SU-DHL-6 (cell line): ENCODE data around the gene LHX6.

Experiments used
- H2AFZ ChIP-seq: fragments of 200-600 bp; sonication (generic); 2 replicates; pipeline ENCODE4 v1.6.1; 2014; ENCODE audit warnings: low read depth, mild to moderate bottlenecking, moderate library complexity, mixed read lengths, antibody characterized with exemption, low read length; ENCODE audit not compliant: severe bottlenecking
- H3F3A ChIP-seq: fragments of 200-600 bp; shearing (Covaris generic); 2 replicates; pipeline ENCODE4 v1.6.0; 2016; ENCODE audit warnings: antibody characterized with exemption, mild to moderate bottlenecking; ENCODE audit not compliant: insufficient read depth
- H3K27ac ChIP-seq: fragments of 200-600 bp; sonication (generic); 2 replicates; pipeline ENCODE4 v1.5.1; 2016; ENCODE audit warnings: low read depth, mild to moderate bottlenecking, low read length, moderate library complexity, mixed read lengths
- H3K27me3 ChIP-seq: fragments of 200-600 bp; sonication (generic), shearing (Covaris generic); 2 replicates; pipeline ENCODE4 v1.6.0; 2014; ENCODE audit warnings: mild to moderate bottlenecking, low read length
- H3K36me3 ChIP-seq: fragments of 200-600 bp; sonication (generic); 2 replicates; pipeline ENCODE4 v1.6.1; 2014; ENCODE audit warnings: mild to moderate bottlenecking, low read length, mixed read lengths
- H3K4me2 ChIP-seq: fragments of 300-600, 200-600 bp; shearing (Covaris generic), sonication (generic); 2 replicates; pipeline ENCODE4 v1.6.0; 2014; ENCODE audit warnings: low read length, low read depth, mild to moderate bottlenecking; ENCODE audit not compliant: poor library complexity, severe bottlenecking
- H3K4me3 ChIP-seq: fragments of 200-600 bp; sonication (generic); 2 replicates; pipeline ENCODE4 v1.5.1; 2014; ENCODE audit warnings: antibody characterized with exemption, low read length, mild to moderate bottlenecking, mixed read lengths; ENCODE audit not compliant: insufficient read depth, poor library complexity, severe bottlenecking
- H3K79me2 ChIP-seq: fragments of 200-600 bp; sonication (generic); 2 replicates; pipeline ENCODE4 v1.6.1; 2014; ENCODE audit warnings: mild to moderate bottlenecking, low read length, moderate library complexity; ENCODE audit not compliant: insufficient read depth
- H3K9ac ChIP-seq: fragments of 200-600 bp; sonication (generic); 2 replicates; pipeline ENCODE4 v1.7.0; 2014; ENCODE audit warnings: mild to moderate bottlenecking, low read length
- H3K9me2 ChIP-seq: fragments of 200-600 bp; sonication (generic); replicated peaks from 2 replicates; pipeline ENCODE4 v1.6.1; 2014; ENCODE audit warnings: low read length; ENCODE audit not compliant: insufficient read depth
- H3K9me3 ChIP-seq: fragments of 200-600 bp; sonication (generic); 2 replicates; pipeline ENCODE4 v1.6.1; 2014; ENCODE audit warnings: low read length, mixed read lengths; ENCODE audit not compliant: insufficient read depth
- H4K20me1 ChIP-seq: fragments of 200-600 bp; sonication (generic); 2 replicates; pipeline ENCODE4 v1.6.1; 2014; ENCODE audit warnings: low read depth, mild to moderate bottlenecking, antibody characterized with exemption, low read length, moderate library complexity, mixed read lengths
- CTCF ChIP-seq: fragments of 200-600 bp; sonication (generic); IDR thresholded peaks from one replicate; pipeline ENCODE4 v1.5.1; 2017; ENCODE audit warnings: antibody characterized with exemption, mild to moderate bottlenecking, low read length, moderate library complexity; ENCODE audit not compliant: insufficient read depth, poor library complexity, severe bottlenecking
- EZH2phosphoT487 ChIP-seq: fragments of 200-600 bp; sonication (generic), shearing (Covaris generic); conservative IDR thresholded peaks from 2 replicates; pipeline ENCODE4 v1.6.1; 2018; ENCODE audit warnings: mild to moderate bottlenecking, antibody characterized with exemption, low read length, moderate library complexity, mixed read lengths

Gene LHX6

GRCh38 chr9:122207096-122207495 is 21.7 kb downstream of the LHX6 start:
- H3K36me3 ChIP-seq = no peaks in the 10 kb centered on the region
- no peaks in the 10 kb centered on the region for H3K27me3 ChIP-seq
- no peak overlapping the region for H2AFZ ChIP-seq
- no peak overlapping the region for H3K4me3 ChIP-seq
- H3K9ac ChIP-seq = no peak overlapping the region
- TF ChIP-seq EZH2phosphoT487 (no peak), CTCF (no peak)
- H3K4me2 ChIP-seq = no peak overlapping the region
- no peaks in the 10 kb centered on the region for H3K9me2 ChIP-seq
- H4K20me1 ChIP-seq = no peaks in the 10 kb centered on the region
- H3K79me2 ChIP-seq = no peaks in the 10 kb centered on the region
- no peaks in the 10 kb centered on the region for H3K9me3 ChIP-seq
- no peaks in the 10 kb centered on the region for H3F3A ChIP-seq
- H3K27ac ChIP-seq = no peak overlapping the region

GRCh38 chr9:122206118-122207046 is 22.4 kb downstream of the LHX6 start:
- Histone ChIP-seq H3K27ac (no peak overlapping the region), H3K27me3 (no peaks in the 10 kb centered on the region), H3K4me3 (no peak overlapping the region), H3K9me2 (no peaks in the 10 kb centered on the region), H3K4me2 (no peak overlapping the region), H3K9me3 (no peaks in the 10 kb centered on the region), H3K36me3 (no peaks in the 10 kb centered on the region), H3K79me2 (no peaks in the 10 kb centered on the region), H3F3A (no peaks in the 10 kb centered on the region), H4K20me1 (no peaks in the 10 kb centered on the region), H2AFZ (no peak overlapping the region), H3K9ac (no peak overlapping the region)
- TF ChIP-seq EZH2phosphoT487 = no peak
- no peak for TF ChIP-seq CTCF

DNA sequence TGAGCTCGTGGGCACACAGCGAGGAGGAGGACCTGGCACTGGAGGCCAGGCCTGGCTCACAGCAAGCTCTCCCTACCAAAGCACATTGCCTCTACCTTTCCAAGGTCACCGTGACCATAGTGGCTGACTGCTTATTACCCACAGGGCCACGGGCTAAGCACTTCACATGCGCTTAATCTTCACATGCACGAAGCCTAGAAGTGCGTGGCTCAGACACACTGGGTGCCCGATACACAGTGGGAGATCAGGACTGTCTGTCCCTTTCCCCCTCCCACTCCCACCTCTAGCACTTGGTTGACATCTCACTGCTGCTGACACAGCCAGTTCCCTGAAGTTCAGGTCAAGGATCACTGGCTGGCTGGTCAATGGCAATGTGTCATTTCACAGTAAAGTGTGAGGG is 23.6 kb downstream of the LHX6 start:
- Histone ChIP-seq H3K79me2 (no peaks in the 10 kb centered on the region), H3K9me2 (no peaks in the 10 kb centered on the region), H3K36me3 (no peaks in the 10 kb centered on the region), H3K4me2 (no peak overlapping the region), H3F3A (no peaks in the 10 kb centered on the region), H3K27ac (no peak overlapping the region), H3K9me3 (no peaks in the 10 kb centered on the region), H4K20me1 (no peaks in the 10 kb centered on the region), H3K9ac (no peak overlapping the region), H3K4me3 (no peak overlapping the region), H2AFZ (no peak overlapping the region), H3K27me3 (no peaks in the 10 kb centered on the region)
- no peak for TF ChIP-seq CTCF
